Measurements from ENCODE around the gene ROBO1.

ROBO1 gene

DNA sequence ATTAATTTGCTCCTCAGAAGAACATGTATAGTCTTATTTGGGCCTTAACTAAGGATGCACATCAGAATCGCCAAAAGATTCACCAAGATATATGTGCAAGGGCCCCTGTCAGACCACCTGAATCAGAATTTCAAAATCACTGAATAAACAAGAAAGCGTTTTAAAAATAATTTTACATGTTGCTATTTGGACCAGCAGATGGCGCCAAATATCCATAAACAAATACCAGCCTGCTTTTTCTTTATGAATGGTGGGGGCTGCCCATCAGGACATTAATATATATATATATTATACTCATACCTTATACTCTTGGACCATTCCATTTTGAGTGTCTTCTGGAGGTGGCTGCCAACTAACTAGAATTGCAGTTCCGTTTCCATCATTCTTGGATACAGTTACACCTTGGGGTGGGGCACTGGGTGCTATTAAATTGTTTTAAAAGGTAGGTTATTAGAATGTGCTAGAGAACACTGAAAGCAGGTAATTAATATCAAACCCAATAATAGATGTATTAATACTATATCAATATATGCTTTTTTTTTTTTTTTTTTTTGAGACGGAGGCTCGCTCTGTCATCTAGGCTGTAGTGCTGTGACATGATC lies 1108.3 kb downstream of the ROBO1 start:
- DNase-seq, result no peak

DNA sequence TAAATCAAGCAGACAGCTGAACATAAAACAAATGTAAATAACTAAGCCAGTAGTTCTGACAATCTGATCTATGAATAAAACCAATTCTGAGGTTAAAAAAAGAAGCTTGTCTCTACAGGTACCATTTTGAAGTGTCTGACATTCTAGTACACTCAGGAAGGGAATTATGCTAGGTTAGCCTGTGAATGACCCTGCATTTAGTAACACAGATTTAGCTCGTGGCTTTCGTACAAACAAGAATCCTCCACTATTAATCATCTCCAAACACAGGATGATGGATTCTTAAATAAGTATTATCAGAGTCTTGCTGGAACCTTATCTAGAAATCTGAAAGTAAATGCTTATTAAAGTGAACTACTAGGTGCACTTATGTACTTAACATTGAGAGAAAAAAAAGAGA lies 1120.1 kb downstream of the ROBO1 start:
- DNase-seq, result no peak

DNA sequence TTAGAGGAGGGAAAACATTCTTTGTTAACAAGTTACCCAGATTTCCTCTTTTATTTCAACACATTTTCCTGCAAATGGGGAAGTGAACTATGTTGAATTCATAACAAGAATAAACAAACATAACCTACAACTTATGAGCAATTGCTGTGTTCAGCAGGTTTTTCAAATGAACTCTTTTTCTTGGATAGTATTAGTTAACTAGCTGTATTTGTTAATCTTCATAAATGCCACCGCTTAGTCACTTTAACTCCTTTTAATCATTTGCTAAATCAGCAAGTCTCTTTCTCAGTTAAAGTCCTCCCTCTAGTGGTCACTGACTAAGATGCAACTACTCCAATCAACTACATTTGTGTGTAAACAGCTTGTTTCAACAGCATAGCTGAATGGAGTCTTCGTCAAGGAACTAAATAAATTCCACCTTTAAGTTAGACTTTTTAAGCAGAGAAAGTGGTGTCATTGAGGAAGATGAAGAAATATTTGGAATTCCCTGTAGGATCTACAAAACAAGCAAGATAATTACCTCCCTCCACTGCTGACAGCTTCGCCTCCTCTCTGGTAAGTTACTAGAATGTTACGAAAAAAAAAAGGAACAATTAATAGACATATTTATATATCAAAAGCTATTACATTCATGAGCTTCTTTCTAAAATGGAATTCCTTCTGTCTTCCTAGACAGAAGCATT lies 1122.0 kb downstream of the ROBO1 start:
- no peak for DNase-seq

- no peak for DNase-seq
Measured at GRCh38 chr3:78644847-78645246, 1123.0 kb downstream of the ROBO1 start.

DNA sequence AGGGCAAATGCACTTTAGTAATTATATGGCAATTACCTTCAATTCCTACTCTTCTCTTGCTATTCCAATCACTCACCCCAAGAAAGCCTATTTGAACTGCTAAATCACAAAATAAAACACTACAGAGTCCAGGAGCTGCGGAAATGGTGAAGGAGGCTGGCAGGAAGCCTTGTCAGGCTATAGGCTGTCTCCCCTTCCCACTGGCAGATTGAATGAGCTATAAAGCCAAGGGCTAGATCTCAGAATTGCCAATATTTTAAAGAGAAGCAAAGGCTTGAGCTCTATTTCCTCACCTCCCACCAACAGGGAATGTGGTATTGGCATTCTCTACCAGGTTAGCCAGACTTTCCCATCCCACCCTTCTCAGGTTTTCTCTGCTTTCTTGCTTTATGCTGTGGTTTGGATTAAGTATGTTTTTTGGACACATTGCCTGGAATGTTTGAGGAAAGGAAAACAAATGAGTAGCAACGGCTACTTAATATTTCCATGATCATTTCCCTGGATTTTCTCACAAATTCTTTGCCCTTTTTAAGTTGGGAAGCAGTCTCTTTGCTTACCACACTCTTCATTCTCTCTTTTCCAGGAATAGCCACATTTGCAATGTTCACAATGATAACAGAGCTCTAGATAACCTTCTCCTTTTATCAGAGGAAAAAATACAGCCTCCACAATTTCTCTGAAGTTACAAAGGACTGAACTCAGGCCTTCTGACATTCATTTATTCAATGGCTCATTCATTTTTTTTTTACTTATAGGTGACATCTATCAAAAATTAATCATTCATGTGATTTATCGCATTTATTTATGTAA lies 1125.4 kb downstream of the ROBO1 start:
- DNase-seq, result no peak

DNA sequence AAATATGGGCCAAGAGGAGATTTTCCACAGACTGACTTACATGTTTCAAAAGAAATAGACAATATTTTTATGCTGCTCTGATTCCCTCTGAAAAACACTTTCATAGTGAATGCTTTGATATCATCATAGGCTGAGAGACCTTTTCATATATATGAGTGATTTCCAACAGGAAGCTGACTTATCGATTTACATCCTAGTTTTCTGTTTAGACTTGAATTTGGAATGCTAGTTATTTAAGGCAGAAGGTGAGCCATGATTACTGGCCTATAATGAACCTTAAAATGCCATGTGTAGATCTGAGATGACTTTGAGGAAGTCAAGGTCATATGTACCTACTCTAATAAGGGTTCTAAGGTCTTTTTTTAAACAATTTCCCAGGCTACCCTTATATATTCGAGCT lies 1126.1 kb downstream of the ROBO1 start:
- DNase-seq, result no peak

DNA sequence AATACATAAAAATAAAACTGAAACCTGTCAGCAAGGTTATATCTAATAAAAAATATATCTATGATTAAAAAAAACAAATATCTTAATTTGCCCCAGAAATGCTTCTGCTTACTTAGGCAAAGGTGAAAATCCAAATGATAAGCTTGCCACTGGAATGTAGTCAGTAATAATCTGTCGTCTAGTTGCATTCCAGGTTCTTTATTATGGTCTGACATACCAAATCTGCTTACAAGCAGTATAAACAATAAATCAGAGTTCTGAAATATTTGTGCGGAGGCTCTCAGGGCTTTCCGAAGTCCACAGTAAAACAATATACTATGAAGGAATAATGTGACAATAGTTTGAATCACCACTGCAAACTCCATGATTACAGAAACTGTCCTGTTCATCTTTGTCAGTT lies 1133.5 kb downstream of the ROBO1 start:
- DNase-seq, result no peak

DNA sequence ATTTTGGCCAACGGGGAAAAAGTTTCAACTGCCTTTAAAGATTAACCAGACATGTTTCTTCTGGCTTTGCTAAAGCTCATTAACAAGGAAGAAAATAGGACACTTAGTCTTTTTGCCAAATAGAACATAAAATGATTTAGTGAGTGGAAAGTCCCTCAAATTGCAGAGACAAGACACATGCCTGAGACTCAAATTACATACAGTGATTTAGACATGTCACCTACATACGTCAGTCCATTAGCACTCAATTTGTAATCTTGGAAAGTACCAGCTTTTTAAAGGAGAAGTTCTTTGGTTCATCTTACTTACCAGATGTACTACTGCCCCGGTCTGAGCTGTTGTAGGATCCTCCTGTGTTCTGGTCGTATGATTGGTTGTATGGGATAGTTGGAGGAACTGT lies 1134.2 kb downstream of the ROBO1 start:
- DNase-seq, result no peak

GRCh38 chr3:78632925-78633553 lies 1134.8 kb downstream of the ROBO1 start:
- no peak for DNase-seq

- no peak for DNase-seq
Measured at GRCh38 chr3:78629544-78629943, 1138.3 kb downstream of the ROBO1 start.

DNA sequence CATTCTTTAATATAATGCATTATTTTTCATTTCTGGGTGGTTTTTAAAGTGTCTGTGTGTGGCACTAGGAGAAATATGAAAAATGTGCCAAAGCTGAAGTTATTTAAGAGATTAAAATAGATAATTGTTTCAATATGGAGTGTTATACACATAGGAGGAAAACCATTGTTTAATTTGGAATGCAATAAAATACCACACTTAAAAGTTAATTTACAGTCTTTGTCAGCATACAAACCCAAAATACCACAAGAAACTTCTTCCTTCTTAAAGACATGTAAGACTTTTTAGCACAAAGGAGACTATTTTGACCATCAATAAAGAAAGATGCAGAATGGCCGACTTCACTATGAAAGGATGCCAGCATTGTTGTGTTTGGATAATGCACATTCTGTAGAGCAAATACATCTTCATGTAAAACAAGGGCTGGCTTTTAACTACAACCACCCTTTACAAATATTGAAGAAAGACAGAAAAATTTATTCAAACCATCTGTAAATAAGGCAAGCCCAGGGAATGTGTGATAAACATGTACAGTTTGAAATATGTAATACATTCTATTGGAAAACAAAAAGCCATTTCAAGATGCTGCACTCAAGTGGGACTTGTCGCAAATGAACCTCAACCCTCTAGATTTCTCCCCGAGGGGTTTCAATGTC lies 1146.6 kb downstream of the ROBO1 start:
- no peak for DNase-seq

- DNase-seq, result no peak
Measured at GRCh38 chr3:78614486-78614885, 1153.3 kb downstream of the ROBO1 start.

GRCh38 chr3:78613421-78613879 lies 1154.3 kb downstream of the ROBO1 start:
- DNase-seq, result no peak

- no peak for DNase-seq
Measured at GRCh38 chr3:78611278-78611677, 1156.5 kb downstream of the ROBO1 start.

DNA sequence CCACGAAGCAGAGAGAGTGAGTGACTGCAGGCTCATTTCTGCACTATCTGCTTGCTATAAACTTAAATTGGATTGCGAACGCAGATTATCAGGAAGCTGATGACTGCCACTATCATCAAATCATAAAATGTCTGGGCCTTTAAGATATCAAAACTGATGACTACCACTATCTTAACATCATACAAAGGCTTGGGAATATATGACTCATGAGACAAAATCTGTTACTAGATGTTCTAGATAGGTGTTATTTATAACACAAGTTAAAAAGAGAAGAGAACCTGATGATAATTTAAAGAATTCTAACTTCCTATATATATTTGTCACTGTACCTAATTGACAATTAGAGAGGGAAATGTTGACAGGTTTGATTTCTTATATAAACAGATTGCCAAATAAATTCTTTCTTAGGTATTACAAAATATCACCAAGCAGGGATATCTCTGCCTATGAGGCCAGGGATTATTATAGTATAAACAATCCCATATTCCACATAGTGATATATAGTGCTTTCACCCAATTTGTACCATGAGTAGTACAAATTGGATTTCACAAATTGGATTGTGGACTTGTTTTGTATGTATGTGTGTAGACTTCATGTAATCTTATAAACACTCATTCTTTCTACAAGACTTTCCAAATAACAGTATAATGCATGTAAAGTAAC lies 1157.2 kb downstream of the ROBO1 start:
- no peak for DNase-seq

GRCh38 chr3:78606756-78607155 lies 1161.0 kb downstream of the ROBO1 start:
- DNase-seq, result no peak

DNA sequence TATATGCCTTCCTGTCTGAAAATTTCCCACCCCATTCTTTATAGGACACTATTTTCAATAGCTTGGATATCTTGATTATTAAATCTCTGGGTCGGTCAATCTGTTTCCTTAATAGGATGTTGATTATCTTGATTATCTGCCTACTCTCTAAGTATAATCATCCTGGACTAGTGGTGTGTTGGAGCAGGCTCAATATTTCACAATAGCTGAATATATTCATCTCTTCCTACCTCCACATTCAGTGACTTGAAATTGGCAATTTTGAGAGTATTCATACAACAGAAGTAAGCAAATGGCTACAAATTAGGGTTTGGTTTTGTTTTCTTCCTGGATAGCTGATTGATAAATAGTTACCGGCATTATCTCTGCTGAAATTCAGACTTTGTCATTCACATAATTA lies 1162.6 kb downstream of the ROBO1 start:
- DNase-seq, result no peak

DNA sequence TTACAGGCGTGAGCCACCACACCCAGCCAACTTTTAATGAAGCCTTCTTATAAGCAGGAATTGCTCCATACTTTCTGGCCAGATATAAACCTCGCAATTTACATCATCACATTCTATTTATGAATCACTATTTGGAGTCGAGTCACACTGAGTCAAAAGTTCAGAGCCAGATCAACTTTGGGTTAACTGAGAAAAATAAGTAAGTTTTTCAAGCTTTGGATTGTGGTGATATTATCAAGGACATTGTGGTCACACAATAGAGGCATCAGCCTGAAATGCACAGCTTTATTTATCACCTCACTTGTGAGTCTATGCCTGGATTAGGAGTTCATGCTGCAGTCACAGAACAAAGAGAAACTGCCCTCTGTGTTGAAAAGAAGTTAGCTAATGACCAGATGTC lies 1163.5 kb downstream of the ROBO1 start:
- DNase-seq, result no peak

- DNase-seq, result no peak
Measured at GRCh38 chr3:78601249-78601648, 1166.5 kb downstream of the ROBO1 start.

DNA sequence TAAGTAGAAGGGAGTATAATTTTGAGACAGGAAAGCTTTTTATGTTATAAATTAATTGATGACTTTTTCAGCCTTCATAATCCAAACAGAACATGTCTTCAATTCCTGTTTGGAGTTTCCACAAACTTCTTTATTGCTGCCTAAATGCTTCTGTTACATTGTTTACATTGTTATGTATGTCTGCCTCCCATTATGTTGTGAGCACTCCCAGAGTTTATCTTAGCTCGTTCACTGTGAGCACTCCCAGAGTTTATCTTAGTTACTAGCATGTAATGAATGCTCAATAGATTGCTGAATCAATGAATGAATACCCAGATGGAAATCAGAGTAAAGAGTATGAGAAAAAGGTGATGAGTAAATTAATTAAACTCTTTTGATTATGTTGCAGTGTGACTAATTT lies 1178.0 kb downstream of the ROBO1 start:
- no peak for DNase-seq

GRCh38 chr3:78588906-78589621 lies 1178.7 kb downstream of the ROBO1 start:
- DNase-seq, result no peak

- DNase-seq, result no peak
Measured at GRCh38 chr3:78580681-78581080, 1187.1 kb downstream of the ROBO1 start.

Measured in activated gamma-delta T cell treated with Interleukin-2 at 50 U/mL for 16 hours (primary cell).